Measurements from ENCODE around the gene SAFB2.

DNA sequence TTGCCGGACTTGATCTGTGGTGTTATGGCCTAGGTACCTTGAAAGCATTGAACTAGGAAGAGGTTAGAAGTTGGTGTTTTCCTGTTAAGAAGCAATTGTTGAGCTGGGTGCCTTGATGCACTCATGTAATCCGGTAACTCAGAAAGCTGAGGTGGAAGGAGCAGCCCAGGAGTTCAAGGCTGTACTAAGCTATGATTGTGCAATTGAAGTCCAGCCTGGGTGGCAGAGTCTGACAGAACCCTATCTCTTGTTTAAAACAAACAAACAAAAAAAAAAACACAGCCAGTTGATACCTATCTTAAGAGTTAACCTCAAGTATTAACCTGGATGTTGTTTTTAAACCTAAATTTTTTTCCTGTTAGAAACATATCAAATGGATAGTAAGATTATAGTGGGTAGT lies 19.6 kb upstream of the SAFB2 start:
- TF ChIP-seq CTCF (IDR thresholded peaks at IDR 0.05; ENCODE audit: extremely low read depth in 1 of 2, insufficient read depth in 1 of 2, low read depth in 1 of 2, low read length in 2 of 2) (no peak), POLR2A (IDR thresholded peaks at IDR 0.05; ENCODE audit: low read depth, low read length) (no peak), GATA2 (IDR thresholded peaks at IDR 0.05; ENCODE audit: insufficient read depth, insufficient read length, low read depth, low read length) (no peak), EZH2 (IDR thresholded peaks at IDR 0.05; ENCODE audit: borderline replicate concordance, low read depth, low read length, severe bottlenecking) (no peak), POLR2AphosphoS5 (IDR thresholded peaks at IDR 0.05; ENCODE audit: insufficient read depth, low read depth, low read length) (no peak), FOS (IDR thresholded peaks at IDR 0.05; ENCODE audit: borderline replicate concordance, insufficient read depth, low read length) (no peak), JUN (IDR thresholded peaks at IDR 0.05; ENCODE audit: borderline replicate concordance, insufficient read depth, insufficient read length, low read depth) (no peak)
- TF ChIP-seq, protein P1, sequence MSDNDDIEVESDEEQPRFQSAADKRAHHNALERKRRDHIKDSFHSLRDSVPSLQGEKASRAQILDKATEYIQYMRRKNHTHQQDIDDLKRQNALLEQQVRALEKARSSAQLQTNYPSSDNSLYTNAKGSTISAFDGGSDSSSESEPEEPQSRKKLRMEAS (IDR thresholded peaks at IDR 0.05; ENCODE audit: insufficient read depth, insufficient read length), result no peak

Data from endothelial cell of umbilical vein (primary cell).